Esophagus muscularis mucosa (tissue), 4 donors: ENCODE data around the gene BCAS3. TPM values are rescaled to one million over a fixed set of nuclear protein-coding genes. Genes with fewer than 3 reads are reported as not detected.
"Not testable (repeated sequence)": the region's sequence is repeated elsewhere in the genome, so short reads cannot be mapped to it uniquely, and the experiment has no call there.

Experiments
- DNase-seq: peaks from one replicate; pipeline ENCODE4 v3.0.0-alpha.2; 2017; ENCODE audit errors: extremely low spot score
- H3K27ac ChIP-seq, 4 donors: fragments of 200-600 bp; sonication (generic); replicated peaks in 1 of 4; 1 replicate in 3 of 4; 2 replicates in 1 of 4; pipeline ENCODE4 v1.5.1; 2016 to 2019; ENCODE audit warnings: mild to moderate bottlenecking in 1 of 4
- H3K27me3 ChIP-seq, 4 donors: fragments of 200-600 bp; sonication (generic); one replicate each; pipeline versions ENCODE4 v1.5.1 to v1.6.0; 2016 to 2019
- H3K36me3 ChIP-seq, 4 donors: fragments of 200-600 bp; sonication (generic); one replicate each; pipeline ENCODE4 v1.5.1; 2016 to 2019
- H3K4me1 ChIP-seq, 4 donors: fragments of 200-600 bp; sonication (generic); one replicate each; pipeline ENCODE4 v1.5.1; 2016 to 2019
- H3K4me3 ChIP-seq, 4 donors: fragments of 200-600 bp; sonication (generic); 1 replicate in 2 of 4; 2 replicates in 2 of 4; pipeline ENCODE4 v1.5.1; 2016 to 2019; ENCODE audit warnings: mild to moderate bottlenecking in 4 of 4, moderate library complexity in 1 of 4
- H3K9me3 ChIP-seq, 4 donors: fragments of 200-600 bp; sonication (generic); 1 replicate in 3 of 4; 2 replicates in 1 of 4; pipeline ENCODE4 v1.5.1; 2016 to 2019
- CTCF ChIP-seq, 3 experiments: fragments of 200-600 bp in 2 of 3; fragments of 450-650 bp in 1 of 3; sonication (generic) in 2 of 3; IDR thresholded peaks; one replicate each; pipeline ENCODE4 v1.5.1; 2017 to 2019; ENCODE audit warnings: antibody characterized with exemption in 3 of 3, mild to moderate bottlenecking in 2 of 3, moderate library complexity in 1 of 3
- EP300 ChIP-seq: sonication (generic); formaldehyde crosslinking; IDR thresholded peaks from one replicate; pipeline ENCODE4 v1.6.1; 2017; ENCODE audit warnings: antibody characterized with exemption
- POLR2A ChIP-seq: fragments of 450-650 bp; IDR thresholded peaks from one replicate; pipeline ENCODE4 v1.6.1; 2017; ENCODE audit warnings: antibody characterized with exemption, moderate library complexity, mild to moderate bottlenecking, low read depth
- POLR2AphosphoS5 ChIP-seq, 2 donors: sonication (generic); formaldehyde crosslinking; IDR thresholded peaks; one replicate each; pipeline ENCODE4 v1.6.1; 2017; ENCODE audit warnings: antibody characterized with exemption in 2 of 2
- WGBS: methylation state at CpG from one replicate; pipeline ENCODE4 v1.1.5; 2018; 5-methylcytosine and 5-hydroxymethylcytosine counted together
- intact Hi-C: fragments of 100-400 bp; cut with DNase I; formaldehyde crosslinking; loops from one replicate; pipeline ENCODE4 v1.15.1; 2023
- small RNA-seq, 3 donors: library from RNA; depleted of rRNA; stranded (forward); fragments of <200 nt; gene quantifications; one replicate each; pipeline ENCODE3, GENCODE V24; 2016
- total RNA-seq, 4 donors: library from RNA; depleted of rRNA; stranded (reverse); fragments of >200 nt; gene quantifications; one replicate each; pipeline versions ENCODE4 v1.1.0 to v1.2.1, GENCODE V29; 2016

BCAS3 gene
- total RNA-seq, 4 donors from 2014 or later = 17.4 to 25.7 (median 19.5) TPM

DNA sequence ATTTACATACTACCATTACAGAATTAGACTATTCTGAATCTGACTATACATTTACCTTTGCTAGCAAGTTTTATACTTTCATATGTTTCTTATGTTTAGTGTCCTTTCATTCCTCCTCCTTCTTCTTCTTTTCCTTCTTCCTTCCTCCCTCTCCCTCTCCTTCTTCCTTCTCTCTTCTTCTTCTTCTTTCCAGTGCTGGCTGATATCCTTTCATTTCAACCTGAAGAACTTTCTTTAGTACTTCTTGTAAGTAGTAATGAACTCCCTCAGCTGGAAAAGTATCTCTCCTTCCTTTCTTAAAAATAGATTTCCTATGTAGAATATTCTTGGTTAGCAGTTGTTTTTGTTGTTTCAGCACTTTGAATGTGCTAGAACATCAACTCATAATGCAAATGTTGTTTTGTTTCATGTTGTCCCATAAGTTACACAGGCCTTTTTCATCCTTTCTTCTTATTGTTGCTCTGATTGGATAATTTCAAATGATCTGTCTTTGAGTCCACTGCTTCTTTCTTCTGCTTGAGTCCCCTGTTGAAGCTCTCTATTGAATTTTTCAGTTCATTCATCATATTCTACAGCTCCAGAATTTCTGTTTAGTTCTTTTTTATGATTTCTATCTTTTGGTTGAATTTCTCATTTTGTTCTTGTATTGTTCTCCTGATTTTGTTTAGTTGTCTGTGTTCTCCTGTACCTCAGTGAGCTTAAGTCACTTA, 759.5 kb downstream of the BCAS3 start:
- no peaks in the 10 kb centered on the region for H3K36me3 ChIP-seq
- TF ChIP-seq EP300 (no peak), POLR2AphosphoS5 (IDR thresholded peaks at IDR 0.05) (no peak), CTCF (IDR thresholded peaks at IDR 0.05) (no peak), POLR2A (no peak)
- no peak for DNase-seq
- H3K9me3 ChIP-seq = peaks cover 0 to 16% (median 14%) of the 10 kb centered on the region in 4 donors
- H3K27me3 ChIP-seq = peaks cover 0 to 12% (median 0%) of the 10 kb centered on the region in 4 donors
- H3K27ac ChIP-seq = no peak overlapping the region
- intact Hi-C loops = no loop called here
- no peaks in the 10 kb centered on the region for H3K4me1 ChIP-seq
- no peak overlapping the region for H3K4me3 ChIP-seq

- H3K9me3 ChIP-seq = peaks cover 0 to 16% (median 8%) of the 10 kb centered on the region in 4 donors
- TF ChIP-seq POLR2A (no peak), CTCF (IDR thresholded peaks at IDR 0.05) (no peak), EP300 (no peak), POLR2AphosphoS5 (IDR thresholded peaks at IDR 0.05) (no peak)
- no peaks in the 10 kb centered on the region for H3K36me3 ChIP-seq
- H3K27ac ChIP-seq = no peak overlapping the region
- intact Hi-C loops = no loop called here
- no peak overlapping the region for H3K4me3 ChIP-seq
- no peaks in the 10 kb centered on the region for H3K4me1 ChIP-seq
- peaks cover 0 to 40% (median 0%) of the 10 kb centered on the region in 4 donors for H3K27me3 ChIP-seq
- DNase-seq = peak; percentile 45
Measured at GRCh38 chr17:61440697-61441096, 763.0 kb downstream of the BCAS3 start.

GRCh38 chr17:61441507-61441906, 763.9 kb downstream of the BCAS3 start:
- H3K4me3 ChIP-seq, intact Hi-C loops, H3K9me3 ChIP-seq, H3K36me3 ChIP-seq, H3K27ac ChIP-seq, H3K4me1 ChIP-seq, DNase-seq: not testable (repeated sequence)
- H3K27me3 ChIP-seq = peaks cover 0 to 41% (median 0%) of the 10 kb centered on the region in 4 donors
- WGBS = 92% methylated on average over 6 of the region's 6 CpGs

DNA sequence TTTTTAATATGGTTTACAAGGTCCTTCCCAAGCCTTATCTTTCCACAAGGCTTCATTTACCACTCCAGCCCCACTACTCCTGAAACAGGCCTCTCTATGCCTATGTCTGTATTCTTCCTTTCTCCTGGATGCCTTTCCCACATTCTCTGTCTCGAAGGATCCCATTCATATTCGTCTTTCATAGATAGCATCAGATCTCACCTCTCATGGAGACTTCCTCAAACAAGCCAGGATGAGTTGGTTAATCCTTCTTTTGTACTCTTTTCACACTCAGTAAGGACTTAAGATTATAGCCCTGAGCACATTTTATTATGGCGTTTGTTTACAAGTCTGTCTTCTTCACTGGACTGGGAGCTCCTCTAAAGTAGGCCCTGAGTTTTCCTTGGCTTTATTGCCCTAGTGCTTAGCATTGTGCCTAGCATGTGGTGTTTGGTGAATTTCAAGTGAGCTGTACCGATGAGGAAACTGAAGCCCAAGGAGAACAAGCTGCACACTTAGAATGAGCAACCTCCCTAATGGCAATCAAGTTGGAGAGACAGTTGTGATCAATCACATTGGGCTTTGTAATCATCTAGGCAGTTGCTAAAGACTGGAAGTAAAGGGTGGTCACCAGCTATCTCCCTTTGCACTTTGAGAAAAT, 764.6 kb downstream of the BCAS3 start:
- TF ChIP-seq POLR2A (no peak), POLR2AphosphoS5 (IDR thresholded peaks at IDR 0.05) (no peak), EP300 (no peak), CTCF (IDR thresholded peaks at IDR 0.05) (no peak)
- Histone ChIP-seq H3K4me1 (no peaks in the 10 kb centered on the region), H3K9me3 (peaks cover 0 to 10% (median 3%) of the 10 kb centered on the region in 4 donors), H3K36me3 (no peaks in the 10 kb centered on the region), H3K4me3 (no peak overlapping the region), H3K27me3 (peaks cover 0 to 41% (median 0%) of the 10 kb centered on the region in 4 donors), H3K27ac (no peak overlapping the region)
- 69% methylated on average over 4 of the region's 4 CpGs for WGBS
- DNase-seq = peak; percentile 47
- intact Hi-C loops = no loop called here

Small RNA genes lying within 50 kb of the gene (small RNA-seq; reads per million reads assigned to genes)
- gene RF00019 (0 reads per million in 3 donors), gene RN7SL448P (0 reads per million in 3 donors), gene RN7SL606P (0 reads per million in 3 donors), gene RNU6-623P (0 reads per million in 3 donors)

Other genes starting within 250 kb of the BCAS3 start
- gene APPBP2, start 151.6 kb upstream of the BCAS3 start, total RNA-seq = 10 to 100 TPM; 24.9 to 35.4 (median 27.9) TPM
- 10 to 100 TPM in 3 of 4 donors, 1 to 10 TPM in 1; 7.9 to 18.9 (median 13.0) TPM for gene PPM1D, start 77.7 kb upstream of the BCAS3 start, total RNA-seq